Epithelial cell of esophagus (primary cell): Measurements from ENCODE around the gene ALS2.
"Not testable (repeated sequence)": the region's sequence is repeated elsewhere in the genome, so short reads cannot be mapped to it uniquely, and the experiment has no call there.

Source experiments
- DNase-seq: peaks from one replicate; pipeline ENCODE4 v3.0.0; 2010; ENCODE audit warnings: low read depth
- H3K4me3 ChIP-seq: 2 replicates; pipeline ENCODE4 v1.5.1; 2011; ENCODE audit warnings: mild to moderate bottlenecking, low read length, control low read depth
- CTCF ChIP-seq: IDR thresholded peaks from 2 replicates; pipeline ENCODE4 v1.5.1; 2011; ENCODE audit warnings: low read depth, mild to moderate bottlenecking, low read length, control low read depth, inconsistent platforms; ENCODE audit not compliant: insufficient read depth; ENCODE audit errors: missing control alignments

ALS2 gene

GRCh38 chr2:201773990-201774389 lies 6.7 kb downstream of the ALS2 start:
- TF ChIP-seq CTCF = no peak
- no peak for DNase-seq

GRCh38 chr2:201769666-201770373 lies 10.9 kb downstream of the ALS2 start:
- DNase-seq = no peak
- no peak for TF ChIP-seq CTCF
- H3K4me3 ChIP-seq = no peak overlapping the region

More at GRCh38 chr2:201773990-201774389, 6.7 kb downstream of the ALS2 start:
- no peak overlapping the region for H3K4me3 ChIP-seq

GRCh38 chr2:201768918-201769317 lies 11.8 kb downstream of the ALS2 start:
- no peak for TF ChIP-seq CTCF
- H3K4me3 ChIP-seq = no peak overlapping the region
- no peak for DNase-seq

GRCh38 chr2:201765799-201766198 lies 14.9 kb downstream of the ALS2 start:
- DNase-seq = no peak
- no peak overlapping the region for H3K4me3 ChIP-seq
- TF ChIP-seq CTCF = no peak

- not testable (repeated sequence) for DNase-seq, H3K4me3 ChIP-seq
Measured at GRCh38 chr2:201764469-201764868, 16.3 kb downstream of the ALS2 start.

GRCh38 chr2:201761101-201761500 lies 19.6 kb downstream of the ALS2 start:
- TF ChIP-seq CTCF = no peak
- no peak for DNase-seq
- H3K4me3 ChIP-seq = no peak overlapping the region

- DNase-seq = no peak
- no peak for TF ChIP-seq CTCF
- H3K4me3 ChIP-seq = no peak overlapping the region
Measured at GRCh38 chr2:201759567-201759966, 21.2 kb downstream of the ALS2 start.
